ENCODE data around the gene CNOT4.

The CNOT4 gene

DNA sequence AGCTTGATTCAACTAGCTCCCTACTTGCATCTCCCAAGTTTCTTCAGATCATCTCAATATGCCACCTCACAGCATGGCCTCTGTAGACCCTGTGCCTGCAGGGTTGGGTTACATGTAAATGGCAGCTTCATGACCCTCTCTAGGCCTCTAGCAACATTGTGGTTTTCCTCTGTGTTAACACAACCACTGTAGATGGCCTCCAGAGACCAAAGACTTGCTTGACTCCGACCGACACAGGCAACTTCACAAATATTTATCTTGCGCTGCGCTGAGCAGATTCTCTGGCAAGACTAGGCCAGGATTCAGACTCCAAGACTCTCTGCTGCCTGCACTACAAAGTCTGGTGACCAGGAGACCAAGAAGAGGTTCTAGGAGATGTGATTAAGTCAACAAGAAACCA, 75.9 kb downstream of the CNOT4 start:
- TF ChIP-seq PPARA (CRISPR knock-in tag; IDR thresholded peaks at IDR 0.05; ENCODE audit: borderline replicate concordance) (no peak), GLIS3 (CRISPR knock-in tag; IDR thresholded peaks at IDR 0.05) (no peak), ZFP3 (CRISPR knock-in tag; IDR thresholded peaks at IDR 0.05) (no peak), BACH2 (CRISPR knock-in tag; IDR thresholded peaks at IDR 0.05; ENCODE audit: borderline replicate concordance) (no peak), CSDC2 (CRISPR knock-in tag; IDR thresholded peaks at IDR 0.05) (no peak), RARB (CRISPR knock-in tag; IDR thresholded peaks at IDR 0.05) (no peak), ZFP30 (CRISPR knock-in tag; IDR thresholded peaks at IDR 0.05) (no peak), CSRNP3 (CRISPR knock-in tag; IDR thresholded peaks at IDR 0.05) (no peak), ESRRG (CRISPR knock-in tag; IDR thresholded peaks at IDR 0.05) (no peak), ZNF8 (CRISPR knock-in tag; IDR thresholded peaks at IDR 0.05) (no peak), OSR1 (CRISPR knock-in tag; IDR thresholded peaks at IDR 0.05) (no peak), ARNTL (CRISPR knock-in tag; IDR thresholded peaks at IDR 0.05; ENCODE audit: borderline replicate concordance, low read depth) (no peak), ZNF565 (CRISPR knock-in tag; conservative IDR thresholded peaks at IDR 0.05; ENCODE audit: low read depth) (no peak), ZNF70 (CRISPR knock-in tag; IDR thresholded peaks at IDR 0.05) (no peak), SNAI2 (CRISPR knock-in tag; IDR thresholded peaks at IDR 0.05) (no peak), TSHZ2 (CRISPR knock-in tag; IDR thresholded peaks at IDR 0.05) (no peak), ZC3H10 (CRISPR knock-in tag; IDR thresholded peaks at IDR 0.05) (no peak), TCF4 (CRISPR knock-in tag; IDR thresholded peaks at IDR 0.05; ENCODE audit: borderline replicate concordance) (no peak)
- TF ChIP-seq, protein P1, sequence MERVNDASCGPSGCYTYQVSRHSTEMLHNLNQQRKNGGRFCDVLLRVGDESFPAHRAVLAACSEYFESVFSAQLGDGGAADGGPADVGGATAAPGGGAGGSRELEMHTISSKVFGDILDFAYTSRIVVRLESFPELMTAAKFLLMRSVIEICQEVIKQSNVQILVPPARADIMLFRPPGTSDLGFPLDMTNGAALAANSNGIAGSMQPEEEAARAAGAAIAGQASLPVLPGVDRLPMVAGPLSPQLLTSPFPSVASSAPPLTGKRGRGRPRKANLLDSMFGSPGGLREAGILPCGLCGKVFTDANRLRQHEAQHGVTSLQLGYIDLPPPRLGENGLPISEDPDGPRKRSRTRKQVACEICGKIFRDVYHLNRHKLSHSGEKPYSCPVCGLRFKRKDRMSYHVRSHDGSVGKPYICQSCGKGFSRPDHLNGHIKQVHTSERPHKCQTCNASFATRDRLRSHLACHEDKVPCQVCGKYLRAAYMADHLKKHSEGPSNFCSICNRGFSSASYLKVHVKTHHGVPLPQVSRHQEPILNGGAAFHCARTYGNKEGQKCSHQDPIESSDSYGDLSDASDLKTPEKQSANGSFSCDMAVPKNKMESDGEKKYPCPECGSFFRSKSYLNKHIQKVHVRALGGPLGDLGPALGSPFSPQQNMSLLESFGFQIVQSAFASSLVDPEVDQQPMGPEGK (CRISPR knock-in tag; IDR thresholded peaks at IDR 0.05; ENCODE audit: borderline replicate concordance) = no peak
- TF ChIP-seq, protein P2, sequence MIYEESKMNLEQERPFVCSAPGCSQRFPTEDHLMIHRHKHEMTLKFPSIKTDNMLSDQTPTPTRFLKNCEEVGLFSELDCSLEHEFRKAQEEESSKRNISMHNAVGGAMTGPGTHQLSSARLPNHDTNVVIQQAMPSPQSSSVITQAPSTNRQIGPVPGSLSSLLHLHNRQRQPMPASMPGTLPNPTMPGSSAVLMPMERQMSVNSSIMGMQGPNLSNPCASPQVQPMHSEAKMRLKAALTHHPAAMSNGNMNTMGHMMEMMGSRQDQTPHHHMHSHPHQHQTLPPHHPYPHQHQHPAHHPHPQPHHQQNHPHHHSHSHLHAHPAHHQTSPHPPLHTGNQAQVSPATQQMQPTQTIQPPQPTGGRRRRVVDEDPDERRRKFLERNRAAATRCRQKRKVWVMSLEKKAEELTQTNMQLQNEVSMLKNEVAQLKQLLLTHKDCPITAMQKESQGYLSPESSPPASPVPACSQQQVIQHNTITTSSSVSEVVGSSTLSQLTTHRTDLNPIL (CRISPR knock-in tag; IDR thresholded peaks at IDR 0.05; ENCODE audit: low read depth) = no peak
- ATAC-seq = no peak

DNA sequence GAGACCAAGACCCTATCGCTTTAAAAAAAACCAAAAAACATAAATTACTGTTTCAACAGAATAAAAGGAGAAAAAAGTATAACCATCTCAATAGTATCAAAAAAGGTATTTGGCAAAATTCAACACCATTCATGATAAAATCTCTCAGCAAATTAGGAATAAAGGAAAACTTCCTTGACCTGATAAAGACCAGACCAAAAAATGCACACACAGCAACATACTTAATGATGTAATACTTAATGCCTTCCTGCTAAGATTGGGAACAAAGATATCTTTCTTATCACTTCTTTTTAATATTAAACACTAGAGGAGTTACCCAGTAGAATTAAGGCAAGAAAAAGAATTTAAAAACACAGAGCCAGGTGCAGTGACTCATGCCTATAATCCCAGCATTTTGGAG, 79.3 kb downstream of the CNOT4 start:
- ATAC-seq = no peak
- no peak for TF ChIP-seq ZC3H10 (CRISPR knock-in tag; IDR thresholded peaks at IDR 0.05)
- TF ChIP-seq CSRNP3 (CRISPR knock-in tag; IDR thresholded peaks at IDR 0.05) = no peak
- TF ChIP-seq TSHZ2 (CRISPR knock-in tag; IDR thresholded peaks at IDR 0.05) = no peak
- TF ChIP-seq ZNF8 (CRISPR knock-in tag; IDR thresholded peaks at IDR 0.05) = no peak
- TF ChIP-seq GLIS3 (CRISPR knock-in tag; IDR thresholded peaks at IDR 0.05) = no peak
- TF ChIP-seq, protein P2 (CRISPR knock-in tag; IDR thresholded peaks at IDR 0.05; ENCODE audit: low read depth) = no peak
- TF ChIP-seq ZFP30 (CRISPR knock-in tag; IDR thresholded peaks at IDR 0.05) = no peak
- TF ChIP-seq, protein P3, sequence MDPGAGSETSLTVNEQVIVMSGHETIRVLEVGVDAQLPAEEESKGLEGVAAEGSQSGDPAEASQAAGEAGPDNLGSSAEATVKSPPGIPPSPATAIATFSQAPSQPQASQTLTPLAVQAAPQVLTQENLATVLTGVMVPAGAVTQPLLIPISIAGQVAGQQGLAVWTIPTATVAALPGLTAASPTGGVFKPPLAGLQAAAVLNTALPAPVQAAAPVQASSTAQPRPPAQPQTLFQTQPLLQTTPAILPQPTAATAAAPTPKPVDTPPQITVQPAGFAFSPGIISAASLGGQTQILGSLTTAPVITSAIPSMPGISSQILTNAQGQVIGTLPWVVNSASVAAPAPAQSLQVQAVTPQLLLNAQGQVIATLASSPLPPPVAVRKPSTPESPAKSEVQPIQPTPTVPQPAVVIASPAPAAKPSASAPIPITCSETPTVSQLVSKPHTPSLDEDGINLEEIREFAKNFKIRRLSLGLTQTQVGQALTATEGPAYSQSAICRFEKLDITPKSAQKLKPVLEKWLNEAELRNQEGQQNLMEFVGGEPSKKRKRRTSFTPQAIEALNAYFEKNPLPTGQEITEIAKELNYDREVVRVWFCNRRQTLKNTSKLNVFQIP (CRISPR knock-in tag; IDR thresholded peaks at IDR 0.05; ENCODE audit: borderline replicate concordance, low read depth) = no peak
- no peak for TF ChIP-seq TOX (CRISPR knock-in tag; IDR thresholded peaks at IDR 0.05; ENCODE audit: borderline replicate concordance)
- TF ChIP-seq OSR1 (CRISPR knock-in tag; IDR thresholded peaks at IDR 0.05) = no peak
- TF ChIP-seq TCF4 (CRISPR knock-in tag; IDR thresholded peaks at IDR 0.05; ENCODE audit: borderline replicate concordance) = no peak
- no peak for TF ChIP-seq ZFP3 (CRISPR knock-in tag; IDR thresholded peaks at IDR 0.05)
- no peak for TF ChIP-seq SNAI2 (CRISPR knock-in tag; IDR thresholded peaks at IDR 0.05)
- no peak for TF ChIP-seq BACH2 (CRISPR knock-in tag; IDR thresholded peaks at IDR 0.05; ENCODE audit: borderline replicate concordance)
